Measurements from ENCODE around the gene ARG2. TPM values are rescaled to one million over a fixed set of nuclear protein-coding genes. Genes with fewer than 3 reads are reported as not detected.

ARG2 gene
- total and polyA plus RNA-seq, 2 of the 4 experiments (the other 2 are of a cell fraction): 1.1 to 2.5 TPM

DNA sequence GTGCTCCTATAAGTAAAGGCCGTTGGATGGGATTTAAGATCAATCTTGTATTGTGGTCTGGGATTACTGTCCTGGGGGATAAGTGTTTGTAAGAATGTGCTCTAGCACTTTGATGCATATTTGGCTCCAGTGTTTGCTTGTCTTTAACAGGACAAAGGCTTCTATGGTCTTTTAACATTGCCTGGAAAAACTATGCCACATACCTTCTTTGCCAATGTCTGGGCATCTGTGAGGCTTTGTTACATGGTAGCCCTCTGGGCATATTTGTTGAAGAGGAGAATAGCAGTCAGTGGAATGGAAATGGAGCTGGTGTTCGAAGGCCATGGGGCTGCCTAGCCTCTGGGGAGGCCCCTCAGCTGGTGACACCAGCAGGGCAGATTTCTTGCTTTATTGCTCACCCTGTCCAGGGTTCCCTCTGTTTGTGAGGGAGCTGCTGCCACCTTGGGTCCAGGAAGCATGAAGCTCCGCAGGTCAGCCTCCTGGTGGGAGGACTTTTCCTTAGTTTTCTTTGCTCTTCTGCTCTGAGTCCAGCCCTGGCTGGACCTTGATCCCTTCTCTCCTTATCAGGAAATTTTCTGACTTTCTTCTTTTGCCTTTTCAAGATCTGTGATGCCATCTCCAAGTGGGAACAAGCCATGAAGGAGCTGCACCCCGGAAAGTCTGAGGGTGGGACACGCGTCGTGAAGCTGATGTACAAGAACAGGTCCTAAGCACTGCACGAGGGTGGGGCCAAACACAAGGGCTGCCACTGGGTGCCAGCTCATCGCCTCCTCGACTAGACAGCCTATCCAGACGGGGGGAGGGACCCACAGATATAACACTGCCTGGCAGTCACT, 39.2 kb upstream of the ARG2 start:
- intact Hi-C loops (cut with micrococcal nuclease): no loop called here
- H3K18ac ChIP-seq (ENCODE audit: low read depth, low read length): no peak overlapping the region
- no peak overlapping the region for H2AFZ ChIP-seq (replicated peaks; ENCODE audit: low read length, poor library complexity)
- H2AK9ac ChIP-seq (replicated peaks; ENCODE audit: low read depth, low read length, poor library complexity): no peak overlapping the region
- 76% methylated on average over 9 of the region's 11 CpGs; no CpG with 5 or more reads in 1 of the 2 experiments for WGBS, 2 experiments (ENCODE audit: extremely low coverage in 2 of 2, insufficient read length in 1 of 2)
- no peak overlapping the region for H4K5ac ChIP-seq (ENCODE audit: low read depth, low read length)
- no peak overlapping the region for H2AK5ac ChIP-seq (ENCODE audit: low read depth, low read length)
- H3K56ac ChIP-seq (ENCODE audit: extremely low read depth, insufficient read depth, low read length): no peak overlapping the region
- ChIA-PET POLR2A (ENCODE audit: unreplicated experiment) (no interaction called here), CTCF (interaction anchor here (1.5 to 5.2 kb wide), 2 partner anchors 10 to 124 kb away, joined by 6 to 24 read pairs; no protein-coding TSS in a partner anchor)
- no peak overlapping the region for H3K4me3 ChIP-seq (ENCODE audit: insufficient read depth, low read depth, low read length)
- no peaks in the 10 kb centered on the region for H3K4me1 ChIP-seq (ENCODE audit: control insufficient read depth, insufficient read depth, low read length)
- no peak for TF ChIP-seq BHLHE40 (IDR thresholded peaks at IDR 0.05; ENCODE audit: low read depth, low read length)
- TF ChIP-seq CHD1 (IDR thresholded peaks at IDR 0.05; ENCODE audit: low read depth, low read length): no peak
- no peak for TF ChIP-seq CEBPB (IDR thresholded peaks at IDR 0.05; ENCODE audit: low read depth, low read length)
- no peaks in the 10 kb centered on the region for H3K36me3 ChIP-seq (ENCODE audit: control insufficient read depth, insufficient read depth, low read length)
- peaks cover 4% of the 10 kb centered on the region; the same call in 1 of the 2 replicates for H3K27me3 ChIP-seq (ENCODE audit: control insufficient read depth, insufficient read depth, low read length)
- no peak overlapping the region for H2BK20ac ChIP-seq (ENCODE audit: low read depth, low read length)
- in situ Hi-C loops (cut with MboI; ENCODE audit: low sequenced_read_pairs): no loop called here
- no peaks in the 10 kb centered on the region for H3K79me1 ChIP-seq (ENCODE audit: low read depth in 1 of 2, low read length in 2 of 2)
- BruUV-seq (replicated peaks): no TSS peak
- H2BK120ac ChIP-seq (ENCODE audit: low read depth, low read length): no peak overlapping the region
- H4K91ac ChIP-seq (ENCODE audit: insufficient read depth, low read depth, low read length): no peak overlapping the region
- DNase-seq (no peak), ATAC-seq (ENCODE audit: low read depth) (no peak)
- dilution Hi-C loops (cut with HindIII; ENCODE audit: low sequenced_read_pairs, unreplicated experiment): no loop called here
- no peak overlapping the region for H3K23ac ChIP-seq (ENCODE audit: low read depth, low read length)
- H3K9me3 ChIP-seq (ENCODE audit: control insufficient read depth, insufficient read depth, low read length): no peaks in the 10 kb centered on the region
- H3K9ac ChIP-seq (ENCODE audit: low read depth, low read length): no peak overlapping the region
- H3K14ac ChIP-seq (replicated peaks; ENCODE audit: low read depth, low read length): no peak overlapping the region
- no peak overlapping the region for H3K4ac ChIP-seq (ENCODE audit: low read depth, low read length)
- H4K20me1 ChIP-seq (ENCODE audit: insufficient read depth, low read length): no peaks in the 10 kb centered on the region
- H2BK15ac ChIP-seq (ENCODE audit: low read depth, low read length): no peak overlapping the region
- H2BK5ac ChIP-seq (ENCODE audit: low read depth, low read length, poor library complexity, severe bottlenecking): no peak overlapping the region
- H4K8ac ChIP-seq (ENCODE audit: low read depth in 2 of 2, low read length in 2 of 2): no peak overlapping the region
- H3K4me2 ChIP-seq (ENCODE audit: low read depth, low read length): no peak overlapping the region
- H3K9me1 ChIP-seq (ENCODE audit: insufficient read depth, low read length): 0 out of 2 replicates have a peak, but pooled peaks cover 3% of the 10 kb centered on the region
- H3K27ac ChIP-seq (ENCODE audit: insufficient read depth, low read length): no peak overlapping the region

All from IMR-90 (cell line).